ENCODE measurements around the gene CCNB2. TPM values are rescaled to one million over a fixed set of nuclear protein-coding genes. Genes with fewer than 3 reads are reported as not detected.
A peak's percentile ranks its signal among the peaks of the same experiment; 100 is the strongest.
"Not testable (repeated sequence)": the region's sequence is repeated elsewhere in the genome, so short reads cannot be mapped to it uniquely, and the experiment has no call there.

Gene CCNB2
- total and polyA plus RNA-seq, 8 donors = 3.3 to 70.1 (median 33.8) TPM

GRCh38 chr15:59116141-59116540 is 11.2 kb downstream of the CCNB2 start:
- Histone ChIP-seq H3K4me1 (no peaks in the 10 kb centered on the region), H3K36me3 (peaks cover 0 to 26% of the 10 kb centered on the region in 2 donors), H3K9me3 (no peaks in the 10 kb centered on the region), H3K27ac (no peak overlapping the region), H3K27me3 (no peaks in the 10 kb centered on the region), H3K4me3 (no peak overlapping the region)
- intact Hi-C loops (cut with DNase I) = no loop called here
- DNase-seq (no peak), ATAC-seq (no peak)
- no peak for TF ChIP-seq CTCF (IDR thresholded peaks at IDR 0.05)

GRCh38 chr15:59116771-59117170 is 11.8 kb downstream of the CCNB2 start:
- Histone ChIP-seq H3K36me3 (peaks cover 0 to 26% of the 10 kb centered on the region in 2 donors), H3K27me3 (no peaks in the 10 kb centered on the region), H3K4me1 (no peaks in the 10 kb centered on the region), H3K27ac (no peak overlapping the region), H3K4me3 (no peak overlapping the region), H3K9me3 (no peaks in the 10 kb centered on the region)
- intact Hi-C loops (cut with DNase I) = no loop called here
- DNase-seq = no peak
- no peak for TF ChIP-seq CTCF (IDR thresholded peaks at IDR 0.05)
- ATAC-seq = no peak

GRCh38 chr15:59119625-59120024 is 14.7 kb downstream of the CCNB2 start:
- Histone ChIP-seq H3K4me3 (no peak overlapping the region), H3K4me1 (no peaks in the 10 kb centered on the region), H3K9me3 (no peaks in the 10 kb centered on the region), H3K27me3 (no peaks in the 10 kb centered on the region), H3K36me3 (peaks cover 0 to 34% of the 10 kb centered on the region in 2 donors), H3K27ac (no peak overlapping the region)
- TF ChIP-seq CTCF (IDR thresholded peaks at IDR 0.05) = no peak
- ATAC-seq (no peak), DNase-seq (no peak)
- intact Hi-C loops (cut with DNase I) = no loop called here

- Histone ChIP-seq H3K4me3 (no peak overlapping the region), H3K36me3 (peaks cover 0 to 34% of the 10 kb centered on the region in 2 donors), H3K4me1 (no peaks in the 10 kb centered on the region), H3K27ac (peak overlapping the region in 1 of 2 donors; percentile 40), H3K9me3 (no peaks in the 10 kb centered on the region), H3K27me3 (no peaks in the 10 kb centered on the region)
- no peak for DNase-seq
- TF ChIP-seq CTCF (IDR thresholded peaks at IDR 0.05) = no peak
- intact Hi-C loops (cut with DNase I) = no loop called here
- ATAC-seq = no peak
Observed at GRCh38 chr15:59120937-59121336, 16.0 kb downstream of the CCNB2 start.

GRCh38 chr15:59124261-59124660 is 19.3 kb downstream of the CCNB2 start:
- ATAC-seq = no peak
- TF ChIP-seq CTCF (IDR thresholded peaks at IDR 0.05) = no peak
- no peak overlapping the region for H3K4me3 ChIP-seq
- H3K9me3 ChIP-seq = no peaks in the 10 kb centered on the region
- intact Hi-C loops (cut with DNase I) = no loop called here
- H3K27ac ChIP-seq = no peak overlapping the region
- no peaks in the 10 kb centered on the region for H3K27me3 ChIP-seq
- DNase-seq = no peak
- H3K36me3 ChIP-seq = peaks cover 0 to 12% of the 10 kb centered on the region in 2 donors
- H3K4me1 ChIP-seq = no peaks in the 10 kb centered on the region

GRCh38 chr15:59125683-59126082 is 20.7 kb downstream of the CCNB2 start:
- H3K9me3 ChIP-seq; H3K4me3 ChIP-seq; ATAC-seq; H3K27ac ChIP-seq; intact Hi-C loops (cut with DNase I); DNase-seq; H3K27me3 ChIP-seq; H3K4me1 ChIP-seq: not testable (repeated sequence)
- peaks cover 0 to 16% of the 10 kb centered on the region in 2 donors for H3K36me3 ChIP-seq

GRCh38 chr15:59127255-59127654 is 22.3 kb downstream of the CCNB2 start:
- H3K27ac ChIP-seq; ATAC-seq; intact Hi-C loops (cut with DNase I); H3K27me3 ChIP-seq; H3K4me1 ChIP-seq; DNase-seq; H3K9me3 ChIP-seq; H3K4me3 ChIP-seq: not testable (repeated sequence)
- peaks cover 0 to 29% of the 10 kb centered on the region in 2 donors for H3K36me3 ChIP-seq

Measured in left lung (tissue), 10 donors.